GM12878 (cell line): Measurements from ENCODE around the gene SEMA5A. TPM values are rescaled to one million over a fixed set of nuclear protein-coding genes. Genes with fewer than 3 reads are reported as not detected.

Experiments used
- ATAC-seq: fragments of 200-7000 bp; cut with Tn5 transposase; 3 replicates; pipeline ENCODE4 v1.9.1; 2020; ENCODE audit warnings: mild to moderate bottlenecking, moderate library complexity
- BruUV-seq: library from RNA; stranded (reverse); fragments of 400-500 nt; replicated peaks from 2 replicates; lab custom pipeline; 2021; lab: Mats Ljungman, UMichigan
- CTCF ChIA-PET: fragments of 300-600 bp; sonication (Branson Sonifier 250); formaldehyde crosslinking; extraction: SDS; loops from one replicate; lab custom pipeline; 2021; ENCODE audit warnings: inconsistent platforms; lab: Yijun Ruan, JAX
- POLR2A ChIA-PET: fragments of 350-600 bp; formaldehyde crosslinking; extraction: SDS; loops from one replicate; lab custom pipeline; 2021; ENCODE audit warnings: inconsistent platforms; lab: Charles Lee
- RAD21 ChIA-PET: fragments of 300-600 bp; sonication (Branson Sonifier 250); formaldehyde crosslinking; loops from one replicate; lab custom pipeline; 2023; ENCODE audit warnings: antibody characterized with exemption; ENCODE audit not compliant: unreplicated experiment; lab: Charles Lee
- SMC1A ChIA-PET: fragments of 300-600 bp; sonication (Branson Sonifier 250); formaldehyde crosslinking; loops from one replicate; lab custom pipeline; 2023; ENCODE audit not compliant: unreplicated experiment, uncharacterized antibody; lab: Charles Lee
- DNase-seq: peaks from one replicate; pipeline ENCODE4 v3.0.0-alpha.2; 2011; ENCODE audit warnings: low read depth, low spot score
- FAIRE-seq: peaks from 3 replicates; lab custom pipeline; 2011; peaks lifted over from hg19 to GRCh38; lab: Jason Lieb, UNC
- H2AFZ ChIP-seq: 2 replicates; pipeline ENCODE4 v1.6.0; 2011; ENCODE audit warnings: low read depth, low read length, control low read depth; ENCODE audit not compliant: control insufficient read depth
- H3K27ac ChIP-seq: 2 replicates; pipeline ENCODE4 v1.5.1; 2011; ENCODE audit warnings: control low read depth; ENCODE audit not compliant: control insufficient read depth, insufficient read depth
- H3K27me3 ChIP-seq, 2 experiments: replicated peaks in 1 of 2; 2 replicates each; pipeline versions ENCODE4 v1.6.0 to v1.6.1; 2011; ENCODE audit warnings: low read length in 1 of 2; ENCODE audit not compliant: control insufficient read depth in 2 of 2, insufficient read depth in 2 of 2
- H3K36me3 ChIP-seq, 2 experiments: 2 replicates each; pipeline ENCODE4 v1.5.1; 2011; ENCODE audit warnings: low read length in 1 of 2; ENCODE audit not compliant: control insufficient read depth in 2 of 2, insufficient read depth in 2 of 2
- H3K4me1 ChIP-seq: 2 replicates; pipeline ENCODE4 v1.6.1; 2011; ENCODE audit warnings: mild to moderate bottlenecking, low read length, moderate library complexity, mixed read lengths; ENCODE audit not compliant: control insufficient read depth, insufficient read depth
- H3K4me2 ChIP-seq: 2 replicates; pipeline ENCODE4 v1.6.0; 2011; ENCODE audit warnings: control low read depth; ENCODE audit not compliant: control insufficient read depth, insufficient read depth
- H3K4me3 ChIP-seq: fragments of 200-600 bp; sonication (generic); 2 replicates; pipeline ENCODE4 v1.5.1; 2016
- H3K79me2 ChIP-seq: 2 replicates; pipeline ENCODE4 v1.6.0; 2011; ENCODE audit warnings: low read length; ENCODE audit not compliant: control insufficient read depth, insufficient read depth
- H3K9ac ChIP-seq: 2 replicates; pipeline ENCODE4 v1.8.0; 2011; ENCODE audit warnings: low read length, control low read depth, mixed read lengths; ENCODE audit not compliant: control insufficient read depth, insufficient read depth
- H3K9me3 ChIP-seq: replicated peaks from 3 replicates; pipeline ENCODE4 v1.5.1; 2011; ENCODE audit warnings: mild to moderate bottlenecking, low read length; ENCODE audit not compliant: control insufficient read depth, insufficient read depth
- H4K20me1 ChIP-seq: 2 replicates; pipeline ENCODE4 v1.6.0; 2011; ENCODE audit not compliant: control insufficient read depth, insufficient read depth
- ASH2L ChIP-seq: fragments of 300-600, 200-600 bp; sonication (generic); IDR thresholded peaks from 2 replicates; pipeline ENCODE4 v1.6.1; 2017; ENCODE audit warnings: low read depth, mild to moderate bottlenecking, borderline replicate concordance
- GATAD2B ChIP-seq: fragments of 450-650 bp; conservative IDR thresholded peaks from 2 replicates; pipeline ENCODE4 v1.6.1; 2017; ENCODE audit warnings: low read depth, mild to moderate bottlenecking, moderate library complexity
- HDAC6 ChIP-seq: fragments of 200-600 bp; sonication (generic); IDR thresholded peaks from one replicate; pipeline ENCODE4 v1.8.0; 2017; ENCODE audit warnings: antibody characterized with exemption; ENCODE audit not compliant: unreplicated experiment
- HDGF ChIP-seq: fragments of 450-650 bp; IDR thresholded peaks from 2 replicates; pipeline ENCODE4 v1.6.1; 2016; ENCODE audit warnings: antibody characterized with exemption
- IRF4 ChIP-seq: IDR thresholded peaks from 2 replicates; pipeline ENCODE4 v1.6.1; 2011; ENCODE audit warnings: low read depth, low read length
- MXI1 ChIP-seq: fragments of 150-350 bp; IDR thresholded peaks from 2 replicates; pipeline ENCODE4 v1.6.1; 2011; ENCODE audit warnings: low read depth, mild to moderate bottlenecking, inconsistent platforms, low read length, improper control_type of control experiment
- MYC ChIP-seq: IDR thresholded peaks from 2 replicates; pipeline ENCODE4 v1.6.1; 2011; ENCODE audit warnings: mild to moderate bottlenecking, low read length, moderate library complexity, inconsistent platforms; ENCODE audit not compliant: insufficient read depth, insufficient replicate concordance, insufficient read length, severe bottlenecking
- NKRF ChIP-seq: fragments of 450-650 bp; conservative IDR thresholded peaks from 2 replicates; pipeline ENCODE4 v1.6.1; 2017; ENCODE audit warnings: mild to moderate bottlenecking, moderate library complexity
- RAD21 ChIP-seq: IDR thresholded peaks from 2 replicates; pipeline ENCODE4 v1.6.1; 2011; ENCODE audit warnings: mild to moderate bottlenecking, low read depth, low read length, moderate library complexity; ENCODE audit not compliant: insufficient read depth
- RAD51 ChIP-seq: fragments of 450-650 bp; IDR thresholded peaks from 2 replicates; pipeline ENCODE4 v1.6.1; 2016; ENCODE audit warnings: moderate library complexity, mild to moderate bottlenecking, inconsistent platforms
- RBBP5 ChIP-seq: fragments of 200-600 bp; sonication (generic); conservative IDR thresholded peaks from 2 replicates; pipeline ENCODE4 v1.6.1; 2016
- RFX5 ChIP-seq: IDR thresholded peaks from 2 replicates; pipeline ENCODE4 v1.6.1; 2011; ENCODE audit warnings: low read depth, low read length, improper control_type of control experiment
- SMARCA5 ChIP-seq: fragments of 450-650 bp; IDR thresholded peaks from 2 replicates; pipeline ENCODE4 v1.6.1; 2017; ENCODE audit warnings: mild to moderate bottlenecking
- TCF12 ChIP-seq: IDR thresholded peaks from 2 replicates; pipeline ENCODE4 v1.6.1; 2011; ENCODE audit warnings: low read depth, mild to moderate bottlenecking, low read length
- WRNIP1 ChIP-seq: IDR thresholded peaks from 2 replicates; pipeline ENCODE4 v1.6.1; 2011; ENCODE audit warnings: low read depth, low read length, improper control_type of control experiment, borderline replicate concordance
- ZNF622 ChIP-seq: fragments of 450-650 bp; IDR thresholded peaks from 2 replicates; pipeline ENCODE4 v1.6.1; 2017; ENCODE audit warnings: mild to moderate bottlenecking, inconsistent platforms
- ZZZ3 ChIP-seq: IDR thresholded peaks from 2 replicates; pipeline ENCODE4 v1.6.1; 2011; ENCODE audit warnings: low read depth; ENCODE audit not compliant: control insufficient read depth, insufficient read length
- WGBS: methylation state at CpG from one replicate; pipeline ENCODE4 v1.1.6; 2016; ENCODE audit warnings: low lambda C conversion rate; ENCODE audit not compliant: insufficient replicate concordance, insufficient coverage; ENCODE audit errors: missing lambda C conversion rate; 5-methylcytosine and 5-hydroxymethylcytosine counted together
- in situ Hi-C: fragments of 300-500 bp; cut with MboI; formaldehyde crosslinking; loops from 9 replicates; pipeline ENCODE4 v1.14.3; 2018; ENCODE audit warnings: mixed read lengths
- intact Hi-C: fragments of 100-400 bp; cut with micrococcal nuclease; formaldehyde crosslinking; loops from one replicate; pipeline ENCODE4 v1.14.2; 2022; ENCODE audit not compliant: unreplicated experiment
- polyA plus RNA-seq, 11 experiments: library from polyadenylated mRNA; depleted of rRNA in 4 of 11; unstranded in 6 of 11; stranded (reverse) in 5 of 11; fragments of >200 nt; fragmentation: Nextera tagmentation in 4 of 11; fragmentation: Illumina TruSeq in 1 of 11; extraction: Ambion mirVana in 4 of 11; extraction: Trizol in 1 of 11; gene quantifications; 1 replicate in 1 of 11; 2 replicates in 10 of 11; pipeline versions ENCODE4 v1.2.1 to v1.2.3, GENCODE V29; 2011 to 2016; ENCODE audit warnings: inconsistent platforms in 2 of 11, missing spikeins in 2 of 11, low read depth in 1 of 11
- total RNA-seq, 4 experiments: library from RNA; depleted of rRNA in 3 of 4; stranded (reverse); fragments of >200 nt in 3 of 4; fragmentation: Illumina TruSeq in 1 of 4; extraction: Trizol in 1 of 4; gene quantifications; 2 replicates each; pipeline versions ENCODE4 v1.2.1 to v1.2.3, GENCODE V29; 2013 to 2021
- TF ChIP-seq, protein P1 (sequence below): fragments of 450-650 bp; IDR thresholded peaks from 2 replicates; pipeline ENCODE4 v1.6.1; 2017; ENCODE audit warnings: mild to moderate bottlenecking, moderate library complexity

SEMA5A gene
- total and polyA plus RNA-seq, 10 of the 15 experiments (the other 5 are each of a cell fraction or from before 2014, with no cell fraction given) = 0.03 to 2.4 (median 0.09) TPM; not detected in 1

DNA sequence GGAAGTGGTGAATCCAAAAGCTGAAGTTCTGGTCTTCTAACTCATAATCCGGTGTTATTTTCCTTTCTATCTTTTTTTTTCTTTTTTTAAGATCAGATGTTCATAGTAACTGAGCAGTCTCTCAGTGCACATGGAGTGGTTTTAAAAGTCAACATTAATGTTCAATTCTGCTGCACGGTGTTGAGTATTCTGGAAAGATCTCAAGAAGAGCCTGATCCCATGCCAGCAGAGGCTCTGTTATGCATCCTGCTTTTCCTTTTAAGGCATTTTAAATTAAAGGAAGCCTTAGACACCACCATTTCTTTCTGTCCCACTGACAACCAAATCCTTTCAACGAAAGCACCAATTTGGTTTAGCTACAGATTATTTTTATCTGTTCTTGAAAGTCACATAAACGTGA, 33.4 kb downstream of the SEMA5A start:
- Histone ChIP-seq H3K4me3 (no peak overlapping the region), H2AFZ (no peak overlapping the region), H3K36me3 (no peaks in the 10 kb centered on the region), H3K79me2 (no peaks in the 10 kb centered on the region), H3K27ac (no peak overlapping the region), H4K20me1 (no peaks in the 10 kb centered on the region), H3K4me1 (no peaks in the 10 kb centered on the region), H3K9me3 (no peaks in the 10 kb centered on the region), H3K9ac (no peak overlapping the region), H3K27me3 (no peaks in the 10 kb centered on the region; a peak in 1 of 4 replicates), H3K4me2 (no peak overlapping the region)
- 24% methylated on average over 4 of the region's 4 CpGs for WGBS
- FAIRE-seq (no peak), DNase-seq (no peak), ATAC-seq (no peak)
- POLR2A ChIA-PET = no interaction called here
- CTCF ChIA-PET = no interaction called here
- RAD21 ChIA-PET = no interaction called here
- in situ Hi-C loops (no loop called here), intact Hi-C loops (no loop called here)
- SMC1A ChIA-PET = interaction anchor here (1.6 kb wide), 1 partner anchor 15 kb away, joined by 3 read pairs; no protein-coding TSS in a partner anchor
- TF ChIP-seq RFX5 (no peak), SMARCA5 (no peak), MXI1 (no peak), WRNIP1 (no peak), MYC (no peak), HDAC6 (no peak), TCF12 (no peak), ASH2L (no peak), RAD51 (no peak), IRF4 (no peak), NKRF (no peak), RBBP5 (no peak), ZZZ3 (no peak), ZNF622 (no peak), GATAD2B (no peak), RAD21 (no peak), HDGF (no peak)
- TF ChIP-seq, protein P1, sequence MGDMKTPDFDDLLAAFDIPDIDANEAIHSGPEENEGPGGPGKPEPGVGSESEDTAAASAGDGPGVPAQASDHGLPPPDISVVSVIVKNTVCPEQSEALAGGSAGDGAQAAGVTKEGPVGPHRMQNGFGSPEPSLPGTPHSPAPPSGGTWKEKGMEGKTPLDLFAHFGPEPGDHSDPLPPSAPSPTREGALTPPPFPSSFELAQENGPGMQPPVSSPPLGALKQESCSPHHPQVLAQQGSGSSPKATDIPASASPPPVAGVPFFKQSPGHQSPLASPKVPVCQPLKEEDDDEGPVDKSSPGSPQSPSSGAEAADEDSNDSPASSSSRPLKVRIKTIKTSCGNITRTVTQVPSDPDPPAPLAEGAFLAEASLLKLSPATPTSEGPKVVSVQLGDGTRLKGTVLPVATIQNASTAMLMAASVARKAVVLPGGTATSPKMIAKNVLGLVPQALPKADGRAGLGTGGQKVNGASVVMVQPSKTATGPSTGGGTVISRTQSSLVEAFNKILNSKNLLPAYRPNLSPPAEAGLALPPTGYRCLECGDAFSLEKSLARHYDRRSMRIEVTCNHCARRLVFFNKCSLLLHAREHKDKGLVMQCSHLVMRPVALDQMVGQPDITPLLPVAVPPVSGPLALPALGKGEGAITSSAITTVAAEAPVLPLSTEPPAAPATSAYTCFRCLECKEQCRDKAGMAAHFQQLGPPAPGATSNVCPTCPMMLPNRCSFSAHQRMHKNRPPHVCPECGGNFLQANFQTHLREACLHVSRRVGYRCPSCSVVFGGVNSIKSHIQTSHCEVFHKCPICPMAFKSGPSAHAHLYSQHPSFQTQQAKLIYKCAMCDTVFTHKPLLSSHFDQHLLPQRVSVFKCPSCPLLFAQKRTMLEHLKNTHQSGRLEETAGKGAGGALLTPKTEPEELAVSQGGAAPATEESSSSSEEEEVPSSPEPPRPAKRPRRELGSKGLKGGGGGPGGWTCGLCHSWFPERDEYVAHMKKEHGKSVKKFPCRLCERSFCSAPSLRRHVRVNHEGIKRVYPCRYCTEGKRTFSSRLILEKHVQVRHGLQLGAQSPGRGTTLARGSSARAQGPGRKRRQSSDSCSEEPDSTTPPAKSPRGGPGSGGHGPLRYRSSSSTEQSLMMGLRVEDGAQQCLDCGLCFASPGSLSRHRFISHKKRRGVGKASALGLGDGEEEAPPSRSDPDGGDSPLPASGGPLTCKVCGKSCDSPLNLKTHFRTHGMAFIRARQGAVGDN = no peak
- BruUV-seq = no TSS peak
